B cell (primary cell): Measurements from ENCODE around the gene COG7. TPM values are rescaled to one million over a fixed set of nuclear protein-coding genes. Genes with fewer than 3 reads are reported as not detected.

Source experiments
- ATAC-seq: fragments of 200-7000 bp; cut with Tn5 transposase; one replicate; pipeline ENCODE4 v1.10.0; 2021; ENCODE audit warnings: low read depth, mild to moderate bottlenecking, moderate number of reproducible peaks, moderate library complexity
- CTCF ChIA-PET: fragments of 350-600 bp; sonication (Branson Sonifier 250); formaldehyde crosslinking; loops from one replicate; lab custom pipeline; 2021; ENCODE audit warnings: antibody characterized with exemption, inconsistent platforms; lab: Charles Lee
- POLR2A ChIA-PET: fragments of 350-600 bp; sonication (Branson Sonifier 250); formaldehyde crosslinking; loops from one replicate; lab custom pipeline; 2021; ENCODE audit warnings: antibody characterized with exemption; lab: Charles Lee
- DNase-seq: peaks from one replicate; pipeline ENCODE4 v3.0.0; 2013
- H2AFZ ChIP-seq: 2 replicates; pipeline ENCODE4 v1.6.1; 2012; ENCODE audit warnings: mild to moderate bottlenecking, low read depth, low read length; ENCODE audit not compliant: insufficient read depth, poor library complexity, severe bottlenecking
- H3K27ac ChIP-seq, 2 donors: 1 replicate in 1 of 2; 2 replicates in 1 of 2; pipeline ENCODE4 v1.5.1; 2012 to 2013; ENCODE audit warnings: low read length in 2 of 2, mild to moderate bottlenecking in 2 of 2, moderate library complexity in 1 of 2
- H3K27me3 ChIP-seq, 4 experiments: fragments of 200-600 bp in 1 of 4; sonication (generic) in 1 of 4; replicated peaks in 1 of 4; 1 replicate in 2 of 4; 2 replicates in 2 of 4; pipeline versions ENCODE4 v1.6.1 to v1.7.0; 2013 to 2016; ENCODE audit warnings: low read length in 3 of 4, mild to moderate bottlenecking in 2 of 4, mixed read lengths in 1 of 4, moderate library complexity in 1 of 4; ENCODE audit not compliant: insufficient read depth in 4 of 4, control insufficient read depth in 3 of 4; ENCODE audit errors: control extremely low read depth in 1 of 4
- H3K36me3 ChIP-seq, 2 experiments: replicated peaks in 1 of 2; 1 replicate in 1 of 2; 2 replicates in 1 of 2; pipeline versions ENCODE4 v1.6.1 to v1.7.1; 2013; ENCODE audit warnings: low read length in 1 of 2; ENCODE audit not compliant: insufficient read depth in 2 of 2, control insufficient read depth in 1 of 2; ENCODE audit errors: control extremely low read depth in 1 of 2, extremely low read depth in 1 of 2
- H3K4me1 ChIP-seq, 2 donors: fragments of 200-600 bp in 1 of 2; sonication (generic) in 1 of 2; 1 replicate in 1 of 2; 2 replicates in 1 of 2; pipeline versions ENCODE4 v1.5.1 to v1.6.1; 2013 to 2017; ENCODE audit warnings: low read length in 2 of 2; ENCODE audit not compliant: control insufficient read depth in 2 of 2, insufficient read depth in 2 of 2
- H3K4me2 ChIP-seq: replicated peaks from 2 replicates; pipeline ENCODE3; 2012; ENCODE audit warnings: mild to moderate bottlenecking, low read depth, low read length; ENCODE audit not compliant: poor library complexity, severe bottlenecking
- H3K4me3 ChIP-seq, 5 experiments: fragments of 200-600 bp in 1 of 5; sonication (generic) in 1 of 5; 1 replicate in 3 of 5; 2 replicates in 2 of 5; pipeline versions ENCODE4 v1.5.1 to v1.7.0; 2011 to 2016; ENCODE audit warnings: low read length in 4 of 5, mild to moderate bottlenecking in 4 of 5, low read depth in 2 of 5, control low read depth in 1 of 5, moderate library complexity in 1 of 5; ENCODE audit not compliant: insufficient read depth in 1 of 5; ENCODE audit errors: control extremely low read depth in 1 of 5, extremely low read depth in 1 of 5
- H3K79me2 ChIP-seq: fragments of 200-600 bp; sonication (generic); one replicate; pipeline ENCODE4 v1.6.0; 2016; ENCODE audit warnings: low read length; ENCODE audit not compliant: control insufficient read depth, insufficient read depth
- H3K9ac ChIP-seq: fragments of 200-600 bp; sonication (generic); 2 replicates; pipeline ENCODE4 v1.6.1; 2017; ENCODE audit warnings: mild to moderate bottlenecking, low read length, moderate library complexity
- H3K9me3 ChIP-seq, 3 donors: one replicate each; pipeline versions ENCODE4 v1.6.1 to v1.7.1; 2013; ENCODE audit warnings: low read length in 2 of 3; ENCODE audit not compliant: control insufficient read depth in 2 of 3, insufficient read depth in 1 of 3; ENCODE audit errors: control extremely low read depth in 1 of 3
- H4K20me1 ChIP-seq: 2 replicates; pipeline ENCODE4 v1.6.0; 2012; ENCODE audit warnings: mild to moderate bottlenecking, low read length; ENCODE audit not compliant: insufficient read depth, control insufficient read depth, poor library complexity, severe bottlenecking
- H3K27ac Mint-ChIP-seq: one replicate; pipeline ENCODE4 v1.8.0; 2021; ENCODE audit warnings: mixed read lengths
- H3K27me3 Mint-ChIP-seq: one replicate; pipeline ENCODE4 v1.8.0; 2021; ENCODE audit warnings: mixed read lengths
- H3K4me1 Mint-ChIP-seq: one replicate; pipeline ENCODE4 v1.8.0; 2021; ENCODE audit warnings: mixed read lengths
- H3K4me3 Mint-ChIP-seq: one replicate; pipeline ENCODE4 v1.8.0; 2021; ENCODE audit warnings: mixed read lengths
- H3K9me3 Mint-ChIP-seq: one replicate; pipeline ENCODE4 v1.8.0; 2022; ENCODE audit warnings: mixed read lengths; ENCODE audit not compliant: insufficient read depth
- CTCF ChIP-seq: fragments of 200-600 bp; IDR thresholded peaks from one replicate; pipeline ENCODE4 v1.8.0; 2022; ENCODE audit warnings: antibody characterized with exemption, mild to moderate bottlenecking
- EZH2 ChIP-seq: IDR thresholded peaks from 2 replicates; pipeline ENCODE4 v1.6.1; 2012; ENCODE audit warnings: borderline replicate concordance, low read depth, mild to moderate bottlenecking, moderate library complexity, low read length; ENCODE audit not compliant: insufficient read depth, poor library complexity, severe bottlenecking
- WGBS: methylation state at CpG from one replicate; pipeline ENCODE4 v1.1.5; 2013; ENCODE audit warnings: missing lambda C conversion rate; ENCODE audit not compliant: insufficient coverage; 5-methylcytosine and 5-hydroxymethylcytosine counted together
- intact Hi-C: fragments of 100-400 bp; cut with micrococcal nuclease; formaldehyde crosslinking; loops from one replicate; pipeline ENCODE4 v1.10.0; 2022
- polyA plus RNA-seq: library from polyadenylated mRNA; depleted of rRNA; stranded (reverse); fragments of >200 nt; gene quantifications from 2 replicates; pipeline ENCODE4 v1.2.3, GENCODE V29; 2012
- total RNA-seq, 2 donors: library from RNA; stranded (reverse); fragments of 120-200 nt in 1 of 2; gene quantifications; 1 replicate in 1 of 2; 2 replicates in 1 of 2; pipeline versions ENCODE4 v1.2.3 to v1.2.4, GENCODE V29; 2013 to 2022

COG7 gene
- total and polyA plus RNA-seq, 2 donors (not counting 1 experiment from before 2014, with no cell fraction given) = 21.3 to 37.8 TPM

DNA sequence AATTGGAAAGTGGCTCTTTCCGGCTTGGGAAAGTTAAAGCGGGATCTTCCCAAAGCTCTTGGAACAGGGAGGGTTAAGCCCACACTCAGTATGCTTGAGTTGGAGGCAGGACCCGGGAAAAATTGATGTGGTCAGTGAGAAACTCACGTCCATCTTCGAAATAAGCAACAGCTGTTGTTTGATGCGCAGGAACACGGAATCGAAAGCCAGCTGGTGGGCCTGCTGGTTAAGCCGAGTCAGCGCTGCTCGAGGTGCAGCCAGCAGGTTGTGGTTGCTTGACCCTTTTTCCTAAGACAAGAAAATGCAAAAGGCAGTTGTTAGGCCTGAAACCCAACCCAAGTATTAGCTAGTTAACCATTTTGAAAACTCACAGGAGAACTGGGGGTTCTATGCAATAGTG lies 49.4 kb downstream of the COG7 start:
- Histone ChIP-seq H3K27ac (no peak overlapping the region), H3K9ac (no peak overlapping the region), H3K4me3 (no peak overlapping the region), H4K20me1 (no peaks in the 10 kb centered on the region), H3K9me3 (no peaks in the 10 kb centered on the region), H3K36me3 (peaks cover 7 to 56% of the 10 kb centered on the region in 2 experiments), H3K79me2 (no peaks in the 10 kb centered on the region), H3K27me3 (no peaks in the 10 kb centered on the region), H3K4me1 (no peaks in the 10 kb centered on the region), H3K4me2 (no peak overlapping the region), H2AFZ (no peak overlapping the region)
- Mint-ChIP-seq H3K4me3 (no peak overlapping the region), H3K27ac (no peak overlapping the region), H3K9me3 (no peaks in the 10 kb centered on the region), H3K4me1 (no peaks in the 10 kb centered on the region), H3K27me3 (no peaks in the 10 kb centered on the region)
- intact Hi-C loops = no loop called here
- no peak for TF ChIP-seq EZH2
- TF ChIP-seq CTCF = no peak
- CTCF ChIA-PET = no interaction called here
- WGBS = 99% methylated on average over 11 of the region's 11 CpGs
- POLR2A ChIA-PET = no interaction called here
- ATAC-seq (no peak), DNase-seq (no peak)

DNA sequence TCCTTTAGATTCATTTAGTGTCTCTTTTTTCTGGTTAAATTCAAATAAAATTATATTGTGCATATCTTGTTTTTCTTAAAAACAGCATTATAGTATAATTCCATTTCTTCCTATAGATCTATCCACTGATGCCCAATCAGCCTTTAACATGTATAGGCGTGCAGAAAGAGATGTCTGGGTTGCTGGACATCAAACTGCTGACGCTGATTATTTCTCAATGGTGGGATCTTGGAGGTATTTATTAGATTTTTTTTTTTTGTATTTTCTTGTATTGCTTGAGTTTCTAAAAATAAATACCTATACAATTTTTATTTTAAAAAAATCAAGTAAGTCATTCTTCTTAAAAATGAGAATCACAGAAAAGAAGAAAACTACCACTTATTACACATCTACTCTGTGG lies 50.9 kb downstream of the COG7 start:
- peaks cover 7 to 63% of the 10 kb centered on the region in 2 experiments for H3K36me3 ChIP-seq
- H3K9me3 ChIP-seq = no peaks in the 10 kb centered on the region
- Mint-ChIP-seq H3K4me1 (no peaks in the 10 kb centered on the region), H3K9me3 (no peaks in the 10 kb centered on the region), H3K27ac (no peak overlapping the region), H3K4me3 (no peak overlapping the region), H3K27me3 (no peaks in the 10 kb centered on the region)
- H3K79me2 ChIP-seq = no peaks in the 10 kb centered on the region
- TF ChIP-seq EZH2 (no peak), CTCF (no peak)
- ATAC-seq (no peak), DNase-seq (no peak)
- no peak overlapping the region for H3K9ac ChIP-seq
- H3K4me2 ChIP-seq = no peak overlapping the region
- H2AFZ ChIP-seq = no peak overlapping the region
- ChIA-PET POLR2A (no interaction called here), CTCF (no interaction called here)
- no CpG with 5 or more reads among the region's 2 CpGs for WGBS
- intact Hi-C loops = no loop called here
- H4K20me1 ChIP-seq = no peaks in the 10 kb centered on the region
- no peak overlapping the region for H3K4me3 ChIP-seq
- no peaks in the 10 kb centered on the region for H3K4me1 ChIP-seq
- H3K27me3 ChIP-seq = no peaks in the 10 kb centered on the region
- H3K27ac ChIP-seq = no peak overlapping the region
